HEK293T (cell line): Measurements from ENCODE around the gene ALG12.

Source experiments
- CTCF ChIA-PET: fragments of 350-600 bp; formaldehyde crosslinking; extraction: SDS; loops from one replicate; lab custom pipeline; 2021; ENCODE audit warnings: antibody characterized with exemption, inconsistent platforms; lab: Yijun Ruan, JAX
- POLR2A ChIA-PET: fragments of 350-600 bp; formaldehyde crosslinking; extraction: SDS; loops from one replicate; lab custom pipeline; 2020; ENCODE audit warnings: antibody characterized with exemption, inconsistent platforms; lab: Yijun Ruan, JAX
- DNase-seq: peaks from one replicate; pipeline ENCODE4 v3.0.0; 2012; ENCODE audit warnings: mixed read lengths; ENCODE audit errors: extremely low spot score
- ARNT ChIP-seq: fragments of 450-650 bp; IDR thresholded peaks from 2 replicates; pipeline ENCODE4 v1.6.1; 2017; ENCODE audit warnings: mild to moderate bottlenecking
- BHLHE40 ChIP-seq: fragments of 450-650 bp; IDR thresholded peaks from 2 replicates; pipeline ENCODE4 v1.6.1; 2016; ENCODE audit warnings: mild to moderate bottlenecking, moderate library complexity, borderline replicate concordance
- CTBP1 ChIP-seq: fragments of 450-650 bp; IDR thresholded peaks from 2 replicates; pipeline ENCODE4 v1.6.1; 2016; ENCODE audit warnings: borderline replicate concordance
- ELF4 ChIP-seq: fragments of 450-650 bp; IDR thresholded peaks from 2 replicates; pipeline ENCODE4 v1.6.1; 2017; ENCODE audit warnings: antibody characterized with exemption
- FOXA1 ChIP-seq: fragments of 450-650 bp; IDR thresholded peaks from 2 replicates; pipeline ENCODE4 v1.6.1; 2016; ENCODE audit warnings: mild to moderate bottlenecking
- FOXK2 ChIP-seq: fragments of 450-650 bp; IDR thresholded peaks from 2 replicates; pipeline ENCODE4 v1.6.1; 2016; ENCODE audit warnings: mild to moderate bottlenecking
- FOXM1 ChIP-seq: fragments of 450-650 bp; IDR thresholded peaks from 2 replicates; pipeline ENCODE4 v1.6.1; 2017; ENCODE audit warnings: mild to moderate bottlenecking, borderline replicate concordance
- HDGF ChIP-seq: fragments of 450-650 bp; IDR thresholded peaks from 2 replicates; pipeline ENCODE4 v1.6.1; 2017; ENCODE audit warnings: antibody characterized with exemption, borderline replicate concordance
- L3MBTL2 ChIP-seq: fragments of 450-650 bp; conservative IDR thresholded peaks from 2 replicates; pipeline ENCODE4 v1.6.1; 2016; ENCODE audit warnings: mild to moderate bottlenecking
- LEF1 ChIP-seq: fragments of 450-650 bp; IDR thresholded peaks from 2 replicates; pipeline ENCODE4 v1.6.1; 2017; ENCODE audit warnings: mild to moderate bottlenecking, borderline replicate concordance
- NFRKB ChIP-seq: fragments of 450-650 bp; IDR thresholded peaks from 2 replicates; pipeline ENCODE4 v1.6.1; 2016; ENCODE audit warnings: mild to moderate bottlenecking, moderate library complexity
- SP1 ChIP-seq: fragments of 450-650 bp; IDR thresholded peaks from 2 replicates; pipeline ENCODE4 v1.6.1; 2017
- SUZ12 ChIP-seq: fragments of 450-650 bp; IDR thresholded peaks from 2 replicates; pipeline ENCODE4 v1.6.1; 2016; ENCODE audit warnings: mild to moderate bottlenecking
- TARDBP ChIP-seq: fragments of 450-650 bp; IDR thresholded peaks from 2 replicates; pipeline ENCODE4 v1.6.1; 2016
- ZNF384 ChIP-seq: fragments of 450-650 bp; IDR thresholded peaks from 2 replicates; pipeline ENCODE4 v1.6.1; 2016
- TF ChIP-seq, protein P1 (sequence below): fragments of 450-650 bp; IDR thresholded peaks from 2 replicates; pipeline ENCODE4 v1.6.1; 2016

ALG12 gene

DNA sequence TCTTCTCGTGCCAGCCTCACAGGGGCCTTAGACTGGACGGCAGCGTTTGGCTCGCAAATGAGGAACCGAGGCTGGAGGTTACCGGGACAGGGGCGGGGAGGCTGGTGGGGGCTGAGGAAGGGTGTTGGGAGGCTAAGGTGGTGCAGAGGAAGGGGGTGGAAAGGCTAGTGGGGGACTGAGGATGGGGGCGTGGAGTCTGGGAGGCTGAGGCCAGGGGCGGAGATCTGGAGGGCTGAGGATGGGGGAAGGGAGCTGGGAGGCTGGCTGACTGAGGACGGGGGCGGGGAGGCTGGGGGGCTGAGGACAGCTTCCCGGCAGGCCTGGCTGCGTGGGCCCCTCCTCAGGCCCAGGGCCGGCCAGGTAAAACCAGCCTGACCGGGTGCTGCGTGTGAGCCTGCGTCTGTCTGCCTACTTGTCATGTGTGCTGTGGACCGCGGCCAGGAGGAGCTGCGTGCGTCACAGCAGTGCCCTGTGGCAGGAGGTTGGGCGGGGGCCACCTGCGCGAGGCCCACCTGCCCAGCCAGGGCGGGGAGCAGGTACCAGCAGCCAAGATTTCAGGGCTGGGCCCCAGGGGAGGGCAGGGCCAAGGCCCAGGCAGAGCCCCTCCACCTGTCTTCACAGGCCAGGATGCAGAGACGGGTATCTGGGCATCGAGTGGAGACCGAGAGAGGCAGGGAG, 32.9 kb upstream of the ALG12 start:
- DNase-seq: no peak
- ChIA-PET CTCF (interaction anchor here (0.7 kb wide), 1 partner anchor 8 kb away, joined by 3 read pairs; no protein-coding TSS in a partner anchor), POLR2A (interaction anchor here (1.6 kb wide), 1 partner anchor 11 kb away, joined by 5 read pairs; no protein-coding TSS in a partner anchor)
- TF ChIP-seq ZNF384 (no peak), FOXK2 (no peak), FOXM1 (no peak)

DNA sequence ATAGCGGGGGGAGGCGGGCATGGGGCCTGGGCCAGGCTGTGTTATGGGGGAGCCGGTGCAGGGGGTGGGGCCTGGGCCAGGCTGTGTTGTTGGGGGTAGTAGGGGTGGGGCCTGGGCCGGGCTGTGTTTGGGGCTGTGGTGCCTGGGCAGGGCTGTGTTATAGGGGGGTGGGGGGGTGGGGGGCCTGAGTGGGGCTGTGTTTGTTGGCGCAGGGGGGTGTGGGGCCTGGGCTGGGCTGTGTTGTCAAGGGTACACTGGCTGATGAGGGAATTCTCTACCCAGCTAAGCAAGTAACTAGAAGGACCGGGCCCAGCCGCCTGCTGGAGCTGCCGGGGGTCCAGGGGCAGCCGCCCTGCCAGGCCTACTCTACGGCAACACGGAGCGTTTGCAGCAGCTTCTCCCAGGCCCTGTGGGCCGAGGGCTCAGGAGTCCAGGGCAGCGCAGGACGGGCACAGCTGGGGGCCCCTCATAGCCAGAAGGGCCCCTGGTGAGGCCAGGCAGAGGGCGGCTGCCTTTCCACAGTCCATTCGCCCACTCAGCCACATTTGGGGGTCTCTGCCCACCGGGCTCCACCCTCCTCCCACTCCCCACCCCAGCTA, 32.3 kb upstream of the ALG12 start:
- ChIA-PET CTCF (no interaction called here), POLR2A (no interaction called here)
- DNase-seq: no peak
- no peak for TF ChIP-seq SP1
- no peak for TF ChIP-seq ARNT
- TF ChIP-seq CTBP1: no peak
- no peak for TF ChIP-seq L3MBTL2
- TF ChIP-seq LEF1: no peak
- TF ChIP-seq HDGF: no peak
- no peak for TF ChIP-seq ELF4
- no peak for TF ChIP-seq SUZ12
- no peak for TF ChIP-seq NFRKB
- TF ChIP-seq ZNF384: no peak
- no peak for TF ChIP-seq FOXA1
- TF ChIP-seq, protein P1, sequence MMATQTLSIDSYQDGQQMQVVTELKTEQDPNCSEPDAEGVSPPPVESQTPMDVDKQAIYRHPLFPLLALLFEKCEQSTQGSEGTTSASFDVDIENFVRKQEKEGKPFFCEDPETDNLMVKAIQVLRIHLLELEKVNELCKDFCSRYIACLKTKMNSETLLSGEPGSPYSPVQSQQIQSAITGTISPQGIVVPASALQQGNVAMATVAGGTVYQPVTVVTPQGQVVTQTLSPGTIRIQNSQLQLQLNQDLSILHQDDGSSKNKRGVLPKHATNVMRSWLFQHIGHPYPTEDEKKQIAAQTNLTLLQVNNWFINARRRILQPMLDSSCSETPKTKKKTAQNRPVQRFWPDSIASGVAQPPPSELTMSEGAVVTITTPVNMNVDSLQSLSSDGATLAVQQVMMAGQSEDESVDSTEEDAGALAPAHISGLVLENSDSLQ: no peak
- TF ChIP-seq FOXK2: no peak
- TF ChIP-seq FOXM1: no peak
- TF ChIP-seq BHLHE40: no peak
- no peak for TF ChIP-seq TARDBP

DNA sequence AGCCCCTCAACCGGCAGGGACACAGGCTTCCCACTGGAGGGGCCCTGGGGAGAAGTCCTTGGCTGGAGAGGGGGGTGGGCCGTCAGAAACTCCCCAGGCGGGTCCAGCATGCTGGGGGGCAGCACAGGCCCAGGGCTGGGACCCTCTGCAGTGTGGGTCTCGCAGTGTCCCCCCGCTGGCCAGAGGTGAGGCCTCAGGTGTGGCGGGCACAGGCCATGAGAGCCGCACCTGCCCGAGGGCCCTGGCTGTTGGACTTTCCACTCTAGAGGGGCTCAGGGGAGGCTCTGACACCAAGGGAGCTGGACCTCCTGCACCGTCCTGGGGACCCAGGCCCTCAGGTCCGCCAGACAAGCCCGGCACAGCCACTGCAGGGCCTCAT, 31.7 kb upstream of the ALG12 start:
- ChIA-PET POLR2A (interaction anchor here (1.1 kb wide), 1 partner anchor 9 kb away, joined by 3 read pairs; no protein-coding TSS in a partner anchor), CTCF (no interaction called here)
- no peak for TF ChIP-seq FOXK2
- no peak for TF ChIP-seq CTBP1
- TF ChIP-seq, protein P1: no peak
- no peak for TF ChIP-seq LEF1
- DNase-seq: no peak

DNA sequence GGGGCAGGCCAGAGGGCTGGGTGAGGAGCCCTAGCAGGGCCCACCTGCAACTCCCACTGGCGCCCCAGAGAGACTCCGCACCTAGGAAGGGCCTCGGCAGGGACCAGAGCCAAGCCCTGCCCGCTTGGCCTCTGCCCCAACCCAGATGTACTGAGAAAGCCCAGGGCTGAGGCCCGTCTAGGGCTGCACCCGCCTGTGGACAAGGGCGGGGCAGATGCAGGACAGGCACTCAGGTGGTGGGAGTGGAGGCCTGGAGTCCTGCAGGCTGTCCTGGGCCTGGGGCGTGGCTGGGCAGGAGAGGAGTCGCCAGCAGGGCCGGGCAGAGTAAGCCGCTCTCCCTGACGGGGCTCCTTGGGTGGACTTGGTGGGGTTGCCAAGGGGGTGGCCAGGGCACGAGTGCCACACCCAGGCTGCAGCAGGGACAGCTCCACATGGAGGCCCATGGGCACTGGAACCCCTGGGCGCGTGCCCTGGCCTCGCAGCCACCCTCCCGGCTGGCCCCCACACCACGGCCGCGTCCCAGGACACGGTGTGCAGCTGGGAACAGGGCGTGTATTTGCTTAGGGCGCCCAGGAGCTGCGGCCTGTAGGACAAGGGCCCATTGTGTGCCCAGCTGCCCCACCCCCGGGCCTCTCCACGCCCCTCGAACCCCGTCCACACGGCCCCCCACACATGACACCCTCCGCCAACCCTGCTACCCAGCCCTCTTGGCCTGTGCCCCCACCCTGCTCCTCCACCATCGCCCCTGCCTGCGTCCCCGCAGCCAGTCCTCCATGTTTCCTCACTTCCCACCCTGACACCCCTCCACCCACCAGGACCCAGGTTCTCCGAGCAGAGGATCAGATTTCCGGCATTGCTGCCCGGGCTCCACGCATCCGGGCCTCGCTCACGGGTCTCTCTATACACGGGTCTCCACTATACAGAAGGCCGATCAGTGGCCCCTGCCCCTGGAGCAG, 31.0 kb upstream of the ALG12 start:
- DNase-seq: no peak
- CTCF ChIA-PET: no interaction called here
- TF ChIP-seq, protein P1: no peak
- no peak for TF ChIP-seq CTBP1
- TF ChIP-seq ARNT: no peak
- no peak for TF ChIP-seq FOXM1
- TF ChIP-seq LEF1: no peak
- TF ChIP-seq FOXK2: no peak
- TF ChIP-seq FOXA1: no peak
- no peak for TF ChIP-seq TARDBP
- no peak for TF ChIP-seq SP1
- no peak for TF ChIP-seq BHLHE40
- TF ChIP-seq ZNF384: no peak
- no peak for TF ChIP-seq NFRKB
- no peak for TF ChIP-seq ELF4

DNA sequence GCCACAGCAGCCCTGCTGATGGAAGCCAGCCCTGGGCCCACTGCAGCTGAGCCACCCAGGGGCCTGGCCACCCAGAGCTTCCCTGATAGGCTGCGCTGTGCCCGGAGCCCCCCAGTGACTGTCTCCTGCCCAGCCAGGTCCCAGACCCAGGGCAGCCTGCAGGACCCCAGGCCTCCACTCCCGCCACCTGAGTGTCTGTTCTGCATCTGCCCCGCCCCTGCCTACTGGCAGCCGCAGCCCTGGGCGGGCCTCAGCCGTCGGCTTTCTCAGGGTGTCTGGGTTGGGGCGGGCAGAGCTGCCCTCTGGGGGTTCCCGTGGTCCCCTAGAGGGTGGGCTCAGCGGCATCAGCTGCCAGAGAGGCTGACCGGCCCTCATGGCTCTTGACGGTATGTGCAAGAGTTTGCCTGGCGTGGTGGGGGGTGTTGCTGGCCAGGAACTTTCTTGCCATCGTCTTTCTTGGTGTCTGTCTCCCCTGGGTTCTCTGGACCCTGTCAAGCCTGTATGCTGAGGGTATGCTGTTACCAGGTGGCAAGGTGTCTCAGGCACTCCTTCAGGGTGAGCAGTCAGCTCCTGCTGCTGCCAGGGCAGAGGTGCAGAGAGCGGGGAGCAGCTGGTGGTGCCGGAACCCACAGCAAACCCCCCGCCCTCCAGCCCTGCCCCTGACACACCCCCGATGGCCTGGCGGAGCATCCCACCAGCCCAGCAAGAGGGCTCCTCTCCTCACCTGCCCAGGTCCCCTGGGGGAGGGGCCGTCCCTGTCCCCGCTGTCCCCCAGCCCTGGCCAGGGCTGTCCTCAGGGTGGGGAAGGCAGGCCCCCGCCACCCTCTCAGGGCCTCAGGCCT, 30.1 kb upstream of the ALG12 start:
- TF ChIP-seq FOXK2: no peak
- TF ChIP-seq HDGF: no peak
- no peak for TF ChIP-seq SUZ12
- TF ChIP-seq ZNF384: no peak
- TF ChIP-seq SP1: no peak
- TF ChIP-seq LEF1: no peak
- TF ChIP-seq L3MBTL2: no peak
- no peak for TF ChIP-seq ARNT
- no peak for TF ChIP-seq NFRKB
- no peak for TF ChIP-seq BHLHE40
- TF ChIP-seq FOXA1: no peak
- TF ChIP-seq CTBP1: no peak
- no peak for TF ChIP-seq FOXM1
- ChIA-PET CTCF (interaction anchor here (1.1 kb wide), 1 partner anchor 194 kb away, joined by 3 read pairs; no protein-coding TSS in a partner anchor), POLR2A (interaction anchor here (1.1 kb wide), 1 partner anchor 11 kb away, joined by 3 read pairs; no protein-coding TSS in a partner anchor)
- DNase-seq: no peak

More for the DNA sequence above, 31.0 kb upstream of the ALG12 start:
- POLR2A ChIA-PET: interaction anchor here (1.1 kb wide), 1 partner anchor 10 kb away, joined by 3 read pairs; no protein-coding TSS in a partner anchor
